BE2C (cell line): ENCODE data around the gene USB1. TPM values are rescaled to one million over a fixed set of nuclear protein-coding genes. Genes with fewer than 3 reads are reported as not detected.
A peak's percentile ranks its signal among the peaks of the same experiment; 100 is the strongest.

Experiments
- DNase-seq: peaks from one replicate; pipeline ENCODE4 v3.0.0-alpha.2; 2020
- H3K27me3 ChIP-seq: fragments of 250-450 bp; sonication (Bioruptor Pico); 2 replicates; pipeline ENCODE4 v1.5.1; 2020; ENCODE audit warnings: mild to moderate bottlenecking
- H3K36me3 ChIP-seq: fragments of 250-450 bp; sonication (Bioruptor Pico); 2 replicates; pipeline ENCODE4 v1.5.1; 2020; ENCODE audit warnings: mild to moderate bottlenecking
- H3K4me1 ChIP-seq: fragments of 250-450 bp; sonication (Bioruptor Pico); 2 replicates; pipeline ENCODE4 v1.5.1; 2020
- H3K4me3 ChIP-seq: 2 replicates; pipeline ENCODE4 v1.5.1; 2011; ENCODE audit warnings: low read depth, low read length
- H3K9me3 ChIP-seq: fragments of 250-450 bp; sonication (Bioruptor Pico); 2 replicates; pipeline ENCODE4 v1.5.1; 2020
- CTCF ChIP-seq: IDR thresholded peaks from 2 replicates; pipeline ENCODE4 v1.5.1; 2012; ENCODE audit warnings: mild to moderate bottlenecking, low read depth, low read length
- polyA plus RNA-seq: library from polyadenylated mRNA; unstranded; fragments of >200 nt; gene quantifications from one replicate; pipeline ENCODE4 v1.2.1, GENCODE V29; 2012; ENCODE audit warnings: low read depth, missing spikeins; ENCODE audit not compliant: insufficient read length, insufficient read depth

Gene USB1
- polyA plus RNA-seq, result 40.6 TPM

DNA sequence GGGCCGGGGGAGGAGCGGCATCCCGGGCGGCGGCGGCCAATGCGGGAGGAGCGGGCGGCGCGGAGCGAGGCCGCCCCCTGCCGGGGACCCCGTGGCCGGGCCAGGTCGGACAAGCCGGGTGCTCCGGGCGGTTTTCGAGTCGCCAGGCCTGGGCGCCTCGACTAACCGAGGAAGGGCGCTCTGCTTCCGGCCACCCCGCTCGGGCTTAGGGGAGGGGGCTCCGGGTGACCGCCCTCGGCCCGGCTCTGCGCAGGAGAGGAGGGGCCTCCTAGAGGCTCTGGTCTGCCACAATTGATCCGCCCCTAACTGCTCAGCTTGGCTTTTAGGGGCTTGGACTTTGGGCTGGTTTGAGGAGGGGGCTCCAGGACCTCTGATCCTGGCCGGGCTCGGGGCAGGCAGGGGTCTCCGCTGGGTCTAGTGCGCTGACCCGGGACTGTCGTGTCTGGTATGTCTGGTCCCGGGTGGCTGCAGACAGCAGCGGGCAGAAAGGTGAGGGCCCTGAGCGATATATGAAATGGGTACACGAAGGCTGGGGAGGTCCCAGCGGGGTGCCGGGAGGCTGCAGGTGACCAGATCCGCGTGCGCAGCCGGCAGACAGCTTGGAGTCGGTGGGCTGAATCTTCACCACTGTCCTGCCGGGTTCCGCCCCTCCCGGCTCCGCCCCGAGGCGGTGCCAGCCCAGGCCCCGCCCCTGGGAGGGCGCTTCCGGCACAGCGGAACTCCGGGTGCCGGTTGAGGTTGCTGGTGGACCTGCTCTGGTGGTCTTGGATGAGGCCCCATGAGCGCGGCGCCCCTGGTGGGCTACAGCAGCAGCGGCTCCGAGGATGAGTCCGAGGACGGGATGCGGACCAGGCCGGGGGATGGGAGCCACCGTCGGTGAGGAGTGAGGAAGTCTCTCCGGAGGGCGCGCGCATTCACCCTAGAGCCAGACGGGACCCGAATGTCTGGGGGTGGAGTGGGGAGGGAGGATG, at the start of gene USB1:
TSS of gene USB1 (plus strand) at position 702 of the 971 bp plus-strand sequence. CDS start at position 779, 77 bp downstream.
- no peaks in the 10 kb centered on the region; the same call in 1 of the 2 replicates for H3K4me1 ChIP-seq
- 0 out of 2 replicates have a peak, but pooled peaks cover 3% of the 10 kb centered on the region for H3K36me3 ChIP-seq
- TF ChIP-seq CTCF, result peak; percentile 59
- H3K9me3 ChIP-seq, result no peaks in the 10 kb centered on the region
- H3K27me3 ChIP-seq, result no peaks in the 10 kb centered on the region
- DNase-seq, result peak; percentile 92
- H3K4me3 ChIP-seq, result peak within 1 kb of the TSS; percentile 75

DNA sequence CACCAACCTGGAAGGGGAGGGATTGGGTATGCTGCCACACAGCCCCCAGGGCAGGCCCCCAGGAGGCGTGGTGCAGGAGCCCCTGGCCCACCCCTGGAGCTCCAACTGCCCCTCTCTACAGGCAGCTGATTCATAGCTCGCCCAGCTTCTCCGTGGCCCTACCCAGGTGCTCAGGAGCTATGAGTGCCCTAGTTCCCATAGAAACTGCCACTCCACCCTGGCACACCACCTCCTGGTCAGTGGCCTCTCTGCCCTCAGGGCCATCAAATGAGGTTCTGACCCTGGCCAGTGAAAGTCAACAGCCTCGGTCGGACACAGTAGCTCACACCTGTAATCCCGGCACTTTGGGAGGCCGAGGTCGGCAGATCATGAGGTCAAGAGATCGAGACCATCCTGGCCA, 48.3 kb upstream of the USB1 start:
- H3K36me3 ChIP-seq, result no peaks in the 10 kb centered on the region
- no peak for TF ChIP-seq CTCF
- no peak overlapping the region for H3K4me3 ChIP-seq
- DNase-seq, result no peak
- no peaks in the 10 kb centered on the region for H3K27me3 ChIP-seq
- no peaks in the 10 kb centered on the region for H3K4me1 ChIP-seq
- H3K9me3 ChIP-seq, result no peaks in the 10 kb centered on the region; the same call in 1 of the 2 replicates

- Histone ChIP-seq H3K36me3 (no peaks in the 10 kb centered on the region), H3K4me1 (no peaks in the 10 kb centered on the region), H3K27me3 (no peaks in the 10 kb centered on the region), H3K9me3 (no peaks in the 10 kb centered on the region; the same call in 1 of the 2 replicates), H3K4me3 (no peak overlapping the region)
- DNase-seq, result no peak
- TF ChIP-seq CTCF, result no peak
Observed at GRCh38 chr16:57953857-57954256, 47.4 kb upstream of the USB1 start.

GRCh38 chr16:57955572-57956188, 45.5 kb upstream of the USB1 start:
- Histone ChIP-seq H3K4me1 (no peaks in the 10 kb centered on the region), H3K27me3 (no peaks in the 10 kb centered on the region), H3K36me3 (no peaks in the 10 kb centered on the region), H3K4me3 (no peak overlapping the region), H3K9me3 (no peaks in the 10 kb centered on the region)
- TF ChIP-seq CTCF, result no peak
- no peak for DNase-seq

- DNase-seq, result no peak
- H3K9me3 ChIP-seq, result no peaks in the 10 kb centered on the region
- H3K4me3 ChIP-seq, result no peak overlapping the region
- H3K4me1 ChIP-seq, result no peaks in the 10 kb centered on the region
- H3K36me3 ChIP-seq, result no peaks in the 10 kb centered on the region
- TF ChIP-seq CTCF, result no peak
- H3K27me3 ChIP-seq, result no peaks in the 10 kb centered on the region
Observed at GRCh38 chr16:57956270-57956808, 44.9 kb upstream of the USB1 start.
